H9 (cell line): ENCODE measurements around the gene DENND5B. TPM values are rescaled to one million over a fixed set of nuclear protein-coding genes. Genes with fewer than 3 reads are reported as not detected.

Source experiments
- DNase-seq: peaks from one replicate; pipeline ENCODE4 v3.0.0-alpha.2; 2017
- H2AFZ ChIP-seq: one replicate; pipeline ENCODE4 v1.6.1; 2013; ENCODE audit warnings: mild to moderate bottlenecking, low read length, control low read depth, moderate library complexity
- H2AK5ac ChIP-seq: 2 replicates; pipeline ENCODE4 v1.6.1; 2013; ENCODE audit warnings: low read length, control low read depth, mixed read lengths; ENCODE audit not compliant: insufficient read length
- H2BK120ac ChIP-seq: one replicate; pipeline ENCODE4 v1.6.1; 2013; ENCODE audit warnings: low read depth, mild to moderate bottlenecking, low read length, control low read depth, inconsistent platforms; ENCODE audit not compliant: poor library complexity, severe bottlenecking
- H2BK12ac ChIP-seq: 2 replicates; pipeline ENCODE4 v1.6.1; 2013; ENCODE audit warnings: low read length, control low read depth, mixed read lengths, low read depth; ENCODE audit not compliant: insufficient read length
- H2BK15ac ChIP-seq: 2 replicates; pipeline ENCODE4 v1.6.1; 2013; ENCODE audit warnings: low read depth, low read length, control low read depth
- H2BK20ac ChIP-seq: one replicate; pipeline ENCODE4 v1.6.1; 2013; ENCODE audit warnings: low read depth, mild to moderate bottlenecking, low read length, control low read depth, inconsistent platforms; ENCODE audit not compliant: poor library complexity, severe bottlenecking
- H2BK5ac ChIP-seq: 2 replicates; pipeline ENCODE4 v1.6.1; 2013; ENCODE audit warnings: low read length, control low read depth, mixed read lengths; ENCODE audit not compliant: insufficient read length
- H3K14ac ChIP-seq: 2 replicates; pipeline ENCODE4 v1.6.1; 2013; ENCODE audit warnings: low read length, control low read depth; ENCODE audit not compliant: insufficient read depth
- H3K18ac ChIP-seq: 2 replicates; pipeline ENCODE4 v1.6.1; 2013; ENCODE audit warnings: low read depth, mild to moderate bottlenecking, mixed read lengths, low read length, control low read depth; ENCODE audit not compliant: insufficient read length
- H3K23ac ChIP-seq: 2 replicates; pipeline ENCODE4 v1.6.1; 2013; ENCODE audit warnings: low read length, control low read depth, mixed read lengths, low read depth; ENCODE audit not compliant: insufficient read length
- H3K23me2 ChIP-seq: 2 replicates; pipeline ENCODE4 v1.6.1; 2013; ENCODE audit warnings: low read depth, mild to moderate bottlenecking, mixed read lengths, low read length, control low read depth; ENCODE audit not compliant: insufficient read length, poor library complexity, severe bottlenecking
- H3K27ac ChIP-seq: 2 replicates; pipeline ENCODE4 v1.5.1; 2013; ENCODE audit warnings: low read length, control low read depth, mixed read lengths, low read depth; ENCODE audit not compliant: insufficient read length
- H3K27me3 ChIP-seq: 2 replicates; pipeline ENCODE4 v1.6.1; 2013; ENCODE audit warnings: low read length, control low read depth, inconsistent platforms; ENCODE audit not compliant: insufficient read depth
- H3K4ac ChIP-seq: 2 replicates; pipeline ENCODE4 v1.6.1; 2013; ENCODE audit warnings: low read depth, mild to moderate bottlenecking, control low read depth, inconsistent platforms, low read length, moderate library complexity
- H3K4me1 ChIP-seq: 2 replicates; pipeline ENCODE4 v1.6.1; 2013; ENCODE audit warnings: low read length, control low read depth, inconsistent platforms; ENCODE audit not compliant: insufficient read depth
- H3K4me2 ChIP-seq: 2 replicates; pipeline ENCODE4 v1.6.1; 2013; ENCODE audit warnings: low read length, control low read depth, mixed read lengths; ENCODE audit not compliant: insufficient read length, insufficient read depth
- H3K56ac ChIP-seq: 2 replicates; pipeline ENCODE4 v1.6.1; 2013; ENCODE audit warnings: low read depth, mild to moderate bottlenecking, mixed read lengths, low read length, control low read depth; ENCODE audit not compliant: insufficient read length
- H3K79me1 ChIP-seq: 2 replicates; pipeline ENCODE4 v1.6.1; 2013; ENCODE audit warnings: low read depth, mild to moderate bottlenecking, moderate library complexity, low read length, control low read depth, inconsistent platforms; ENCODE audit not compliant: insufficient read depth, poor library complexity, severe bottlenecking
- H3K79me2 ChIP-seq: 2 replicates; pipeline ENCODE4 v1.6.1; 2013; ENCODE audit warnings: low read length, control low read depth, inconsistent platforms; ENCODE audit not compliant: insufficient read depth
- H3K9ac ChIP-seq: 2 replicates; pipeline ENCODE4 v1.6.1; 2013; ENCODE audit warnings: low read length, control low read depth, mixed read lengths; ENCODE audit not compliant: insufficient read length; ENCODE audit errors: extremely low read depth
- H3K9me3 ChIP-seq: one replicate; pipeline ENCODE4 v1.6.1; 2013; ENCODE audit warnings: low read depth, low read length, inconsistent platforms; ENCODE audit not compliant: control insufficient read depth
- H3T11ph ChIP-seq: one replicate; pipeline ENCODE4 v1.6.1; 2013; ENCODE audit warnings: mild to moderate bottlenecking, low read length, control low read depth, inconsistent platforms
- H4K20me1 ChIP-seq: one replicate; pipeline ENCODE4 v1.6.1; 2013; ENCODE audit not compliant: control insufficient read depth, insufficient read length, insufficient read depth
- H4K5ac ChIP-seq: 2 replicates; pipeline ENCODE4 v1.6.1; 2013; ENCODE audit warnings: low read depth, mild to moderate bottlenecking, mixed read lengths, low read length, control low read depth; ENCODE audit not compliant: insufficient read length
- H4K8ac ChIP-seq: replicated peaks from 2 replicates; pipeline ENCODE4 v1.6.1; 2013; ENCODE audit warnings: low read length, control low read depth, mixed read lengths, low read depth; ENCODE audit not compliant: insufficient read length
- H4K91ac ChIP-seq: 2 replicates; pipeline ENCODE4 v1.6.1; 2013; ENCODE audit warnings: low read depth, mild to moderate bottlenecking, moderate library complexity, mixed read lengths, low read length, control low read depth; ENCODE audit not compliant: insufficient read length
- H3K27ac Mint-ChIP-seq, 3 experiments: 2 replicates in 2 of 3; 3 replicates in 1 of 3; pipeline ENCODE4 v1.8.0; 2020 to 2021; ENCODE audit warnings: mixed read lengths in 3 of 3, mild to moderate bottlenecking in 1 of 3, moderate library complexity in 1 of 3
- H3K27me3 Mint-ChIP-seq: 2 replicates; pipeline ENCODE4 v1.8.0; 2021; ENCODE audit warnings: low read depth, mild to moderate bottlenecking, moderate library complexity, mixed read lengths
- H3K36me3 Mint-ChIP-seq, 3 experiments: 2 replicates in 2 of 3; 3 replicates in 1 of 3; pipeline ENCODE4 v1.8.0; 2020 to 2021; ENCODE audit warnings: low read depth in 3 of 3, mixed read lengths in 3 of 3; ENCODE audit not compliant: insufficient read depth in 1 of 3
- H3K4me1 Mint-ChIP-seq, 2 experiments: 2 replicates each; pipeline ENCODE4 v1.8.0; 2020; ENCODE audit warnings: mixed read lengths in 2 of 2
- H3K4me3 Mint-ChIP-seq, 2 experiments: 2 replicates in 1 of 2; 3 replicates in 1 of 2; pipeline ENCODE4 v1.8.0; 2020 to 2021; ENCODE audit warnings: mild to moderate bottlenecking in 2 of 2, mixed read lengths in 2 of 2, moderate library complexity in 1 of 2
- H3K9me3 Mint-ChIP-seq, 2 experiments: 2 replicates in 1 of 2; 3 replicates in 1 of 2; pipeline ENCODE4 v1.8.0; 2020; ENCODE audit warnings: mild to moderate bottlenecking in 2 of 2, mixed read lengths in 2 of 2, moderate library complexity in 1 of 2
- WGBS: extraction: QIAGEN DNeasy Blood & Tissue Kit; methylation state at CpG from one replicate; pipeline ENCODE4 v1.1.7; 2013; ENCODE audit warnings: missing lambda C conversion rate, low lambda C conversion rate, mixed read lengths; ENCODE audit not compliant: insufficient read length; ENCODE audit errors: extremely low coverage; 5-methylcytosine and 5-hydroxymethylcytosine counted together
- total RNA-seq: library from RNA; stranded (reverse); gene quantifications from 2 replicates; pipeline ENCODE4 v1.2.1, GENCODE V29; 2021
- TF ChIP-seq, protein P1 (sequence below): fragments of 200-600 bp; sonication (generic); conservative IDR thresholded peaks from 3 replicates; pipeline ENCODE4 v1.8.0; 2021; ENCODE audit warnings: antibody characterized with exemption, mild to moderate bottlenecking

The DENND5B gene
- total RNA-seq, 1 experiment from 2014 or later, result 13.4 TPM

DNA sequence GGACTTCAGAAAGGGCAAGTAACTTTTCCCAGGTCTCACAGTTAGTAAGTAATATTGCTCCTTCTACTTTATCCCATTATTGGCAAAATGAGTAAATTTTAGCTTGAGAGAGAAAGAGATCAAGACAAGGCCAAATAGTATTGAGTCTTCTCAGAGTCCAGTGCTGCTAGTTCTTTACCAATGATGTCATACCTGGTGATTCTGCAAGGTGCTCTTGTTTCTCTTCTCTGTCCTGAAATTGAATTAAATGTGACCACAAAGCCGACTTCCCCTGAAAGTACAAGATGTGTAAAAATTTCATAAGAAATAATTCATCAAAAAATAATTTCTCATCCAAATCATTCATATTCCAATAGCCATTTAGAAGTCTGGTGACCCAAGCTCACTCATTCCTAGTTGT lies 167.5 kb downstream of the DENND5B start:
- Histone ChIP-seq H3T11ph (no peak overlapping the region), H3K4ac (no peak overlapping the region), H2BK15ac (no peak overlapping the region), H3K9ac (no peak overlapping the region), H2BK120ac (no peak overlapping the region), H3K23me2 (no peaks in the 10 kb centered on the region), H3K23ac (no peak overlapping the region), H2BK5ac (no peak overlapping the region), H4K20me1 (no peaks in the 10 kb centered on the region), H3K9me3 (no peaks in the 10 kb centered on the region), H3K56ac (no peak overlapping the region), H4K91ac (no peak overlapping the region), H3K4me2 (no peak overlapping the region), H4K8ac (no peak overlapping the region), H3K4me1 (no peaks in the 10 kb centered on the region), H2BK12ac (no peak overlapping the region), H2BK20ac (no peak overlapping the region), H3K79me1 (no peaks in the 10 kb centered on the region), H2AK5ac (no peak overlapping the region), H3K18ac (no peak overlapping the region), H3K27me3 (no peaks in the 10 kb centered on the region), H4K5ac (no peak overlapping the region), H2AFZ (no peak overlapping the region), H3K79me2 (no peaks in the 10 kb centered on the region), H3K27ac (no peak overlapping the region), H3K14ac (no peak overlapping the region)
- Mint-ChIP-seq H3K4me1 (no peaks in the 10 kb centered on the region), H3K9me3 (no peaks in the 10 kb centered on the region), H3K36me3 (peaks cover 0 to 5% (median 0%) of the 10 kb centered on the region in 3 experiments; a peak in 1 of 7 replicates), H3K4me3 (no peak overlapping the region), H3K27ac (no peak overlapping the region), H3K27me3 (no peaks in the 10 kb centered on the region)
- no CpG with 5 or more reads among the region's 1 CpG for WGBS
- TF ChIP-seq, protein P1, sequence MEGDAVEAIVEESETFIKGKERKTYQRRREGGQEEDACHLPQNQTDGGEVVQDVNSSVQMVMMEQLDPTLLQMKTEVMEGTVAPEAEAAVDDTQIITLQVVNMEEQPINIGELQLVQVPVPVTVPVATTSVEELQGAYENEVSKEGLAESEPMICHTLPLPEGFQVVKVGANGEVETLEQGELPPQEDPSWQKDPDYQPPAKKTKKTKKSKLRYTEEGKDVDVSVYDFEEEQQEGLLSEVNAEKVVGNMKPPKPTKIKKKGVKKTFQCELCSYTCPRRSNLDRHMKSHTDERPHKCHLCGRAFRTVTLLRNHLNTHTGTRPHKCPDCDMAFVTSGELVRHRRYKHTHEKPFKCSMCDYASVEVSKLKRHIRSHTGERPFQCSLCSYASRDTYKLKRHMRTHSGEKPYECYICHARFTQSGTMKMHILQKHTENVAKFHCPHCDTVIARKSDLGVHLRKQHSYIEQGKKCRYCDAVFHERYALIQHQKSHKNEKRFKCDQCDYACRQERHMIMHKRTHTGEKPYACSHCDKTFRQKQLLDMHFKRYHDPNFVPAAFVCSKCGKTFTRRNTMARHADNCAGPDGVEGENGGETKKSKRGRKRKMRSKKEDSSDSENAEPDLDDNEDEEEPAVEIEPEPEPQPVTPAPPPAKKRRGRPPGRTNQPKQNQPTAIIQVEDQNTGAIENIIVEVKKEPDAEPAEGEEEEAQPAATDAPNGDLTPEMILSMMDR, result no peak
- no peak for DNase-seq
